Activated CD4-positive, alpha-beta T cell treated with anti-CD3 and anti-CD28 coated beads for 4 hours (primary cell): Measurements from ENCODE around the gene ANKIB1.
A peak's percentile ranks its signal among the peaks of the same experiment; 100 is the strongest.
"Not testable (repeated sequence)": the region's sequence is repeated elsewhere in the genome, so short reads cannot be mapped to it uniquely, and the experiment has no call there.

Source experiments
- DNase-seq, 2 donors: peaks; one replicate each; pipeline ENCODE4 v3.0.0-alpha.2; 2020

The ANKIB1 gene, protein sequence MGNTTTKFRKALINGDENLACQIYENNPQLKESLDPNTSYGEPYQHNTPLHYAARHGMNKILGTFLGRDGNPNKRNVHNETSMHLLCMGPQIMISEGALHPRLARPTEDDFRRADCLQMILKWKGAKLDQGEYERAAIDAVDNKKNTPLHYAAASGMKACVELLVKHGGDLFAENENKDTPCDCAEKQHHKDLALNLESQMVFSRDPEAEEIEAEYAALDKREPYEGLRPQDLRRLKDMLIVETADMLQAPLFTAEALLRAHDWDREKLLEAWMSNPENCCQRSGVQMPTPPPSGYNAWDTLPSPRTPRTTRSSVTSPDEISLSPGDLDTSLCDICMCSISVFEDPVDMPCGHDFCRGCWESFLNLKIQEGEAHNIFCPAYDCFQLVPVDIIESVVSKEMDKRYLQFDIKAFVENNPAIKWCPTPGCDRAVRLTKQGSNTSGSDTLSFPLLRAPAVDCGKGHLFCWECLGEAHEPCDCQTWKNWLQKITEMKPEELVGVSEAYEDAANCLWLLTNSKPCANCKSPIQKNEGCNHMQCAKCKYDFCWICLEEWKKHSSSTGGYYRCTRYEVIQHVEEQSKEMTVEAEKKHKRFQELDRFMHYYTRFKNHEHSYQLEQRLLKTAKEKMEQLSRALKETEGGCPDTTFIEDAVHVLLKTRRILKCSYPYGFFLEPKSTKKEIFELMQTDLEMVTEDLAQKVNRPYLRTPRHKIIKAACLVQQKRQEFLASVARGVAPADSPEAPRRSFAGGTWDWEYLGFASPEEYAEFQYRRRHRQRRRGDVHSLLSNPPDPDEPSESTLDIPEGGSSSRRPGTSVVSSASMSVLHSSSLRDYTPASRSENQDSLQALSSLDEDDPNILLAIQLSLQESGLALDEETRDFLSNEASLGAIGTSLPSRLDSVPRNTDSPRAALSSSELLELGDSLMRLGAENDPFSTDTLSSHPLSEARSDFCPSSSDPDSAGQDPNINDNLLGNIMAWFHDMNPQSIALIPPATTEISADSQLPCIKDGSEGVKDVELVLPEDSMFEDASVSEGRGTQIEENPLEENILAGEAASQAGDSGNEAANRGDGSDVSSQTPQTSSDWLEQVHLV

DNA sequence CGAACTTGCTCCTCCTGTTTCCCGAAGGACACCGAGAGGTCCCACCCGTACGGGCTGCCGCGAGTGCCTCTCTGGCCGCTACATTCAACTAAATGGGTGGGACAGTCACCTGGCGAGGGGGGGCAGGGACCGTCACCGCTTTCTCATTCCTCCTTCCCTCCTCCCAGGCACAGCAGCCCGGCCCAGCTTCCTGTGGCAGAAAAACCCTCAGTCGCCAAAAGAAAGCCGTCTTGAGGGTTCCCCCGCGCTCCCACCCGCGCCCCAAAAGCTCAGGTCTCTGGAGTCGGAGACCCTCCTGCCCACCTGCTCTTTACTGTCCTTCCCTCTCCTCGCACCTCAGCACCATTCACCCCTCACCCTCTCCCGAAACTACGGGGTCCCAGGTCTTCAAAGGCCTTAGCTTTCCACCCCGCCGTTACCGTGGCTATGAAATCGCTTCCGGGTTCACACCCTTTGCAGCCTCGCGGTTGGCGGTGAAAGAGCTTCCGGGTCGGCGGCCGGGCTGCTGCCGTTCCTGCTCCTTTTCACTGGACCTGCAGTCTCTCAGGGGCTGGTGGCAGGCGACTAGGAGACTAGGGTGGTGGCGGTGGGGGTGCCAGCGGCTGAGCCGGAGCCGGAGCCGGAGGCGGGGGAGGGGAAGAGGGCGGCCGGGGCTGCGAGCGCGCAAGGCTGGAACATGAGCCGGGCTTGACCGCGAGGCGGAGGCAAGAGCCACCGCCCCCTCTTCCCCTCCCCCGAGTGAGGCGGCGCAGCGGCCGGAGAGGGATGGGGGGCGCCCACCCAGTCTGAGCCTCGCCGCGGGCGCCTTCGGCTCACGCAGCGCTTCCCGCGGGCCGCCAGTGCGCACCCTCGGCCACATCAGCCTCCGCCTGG is at the start of gene ANKIB1, which contains the start of gene KRIT1:
ANKIB1 (plus strand) TSS at position 488 of the 873 bp plus-strand sequence. CDS start 49,005 bp downstream, outside the sequence.
KRIT1 (minus strand) TSS at position 428 of the 873 bp plus-strand sequence. CDS start 3,779 bp downstream, outside the sequence.
- DNase-seq: peak; percentile 83 to 84

DNA sequence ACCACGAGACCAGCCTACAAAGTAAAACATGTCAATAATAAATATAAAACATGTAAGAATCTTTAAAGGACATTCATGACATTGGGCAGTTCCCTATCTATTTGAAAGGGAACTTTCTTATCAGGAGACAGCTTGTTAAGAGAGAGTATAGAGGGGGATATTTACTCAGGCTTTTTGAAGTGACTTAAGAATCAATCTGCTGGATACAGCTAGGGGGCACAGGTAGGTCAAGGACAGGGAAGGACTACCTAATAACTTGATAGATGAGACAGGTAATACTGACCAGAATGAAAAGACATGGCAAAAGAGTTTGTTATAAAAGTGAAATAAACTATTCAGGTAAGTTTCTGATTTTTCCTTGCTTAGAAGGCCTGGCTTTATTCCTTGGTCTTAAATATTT is 45.0 kb upstream of the ANKIB1 start:
- no peak for DNase-seq

DNA sequence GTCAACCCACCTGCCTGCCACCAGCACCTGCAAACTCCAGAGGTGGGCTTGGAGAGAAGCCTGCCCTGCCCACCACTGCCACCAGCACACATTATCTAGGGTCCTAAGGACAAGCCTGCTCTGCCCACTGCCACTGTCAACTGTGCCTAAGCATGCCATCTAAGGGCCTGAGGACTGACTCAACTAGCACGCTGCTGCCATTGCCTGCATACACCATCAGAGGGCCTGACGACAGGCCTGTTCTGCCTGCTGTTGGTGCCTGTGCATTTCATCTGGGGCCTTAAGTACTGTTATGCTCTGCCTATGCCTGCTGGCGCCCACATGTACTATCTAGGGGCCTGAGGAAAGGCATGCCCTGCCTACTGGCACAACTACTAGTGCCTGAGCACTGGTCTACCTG is 39.8 kb upstream of the ANKIB1 start:
- no peak for DNase-seq

DNA sequence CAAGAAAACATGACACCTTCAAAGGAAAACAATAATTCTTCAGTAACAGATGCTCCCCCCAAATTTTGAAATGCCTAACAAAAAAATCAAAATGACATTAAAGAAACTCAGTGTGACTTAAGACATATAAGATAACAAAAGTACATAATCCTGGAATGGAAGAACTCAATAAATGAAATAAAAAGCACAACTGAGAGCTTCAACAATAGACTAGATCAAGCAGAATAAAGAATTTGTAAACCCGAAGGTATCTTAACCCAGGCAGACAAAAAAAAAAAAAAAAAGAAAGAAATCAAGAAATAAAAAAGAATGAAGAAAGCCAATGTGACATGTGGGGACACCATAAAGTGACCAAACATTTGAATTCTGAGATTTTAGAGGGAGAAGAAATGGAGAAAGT is 39.1 kb upstream of the ANKIB1 start:
- DNase-seq: no peak

DNA sequence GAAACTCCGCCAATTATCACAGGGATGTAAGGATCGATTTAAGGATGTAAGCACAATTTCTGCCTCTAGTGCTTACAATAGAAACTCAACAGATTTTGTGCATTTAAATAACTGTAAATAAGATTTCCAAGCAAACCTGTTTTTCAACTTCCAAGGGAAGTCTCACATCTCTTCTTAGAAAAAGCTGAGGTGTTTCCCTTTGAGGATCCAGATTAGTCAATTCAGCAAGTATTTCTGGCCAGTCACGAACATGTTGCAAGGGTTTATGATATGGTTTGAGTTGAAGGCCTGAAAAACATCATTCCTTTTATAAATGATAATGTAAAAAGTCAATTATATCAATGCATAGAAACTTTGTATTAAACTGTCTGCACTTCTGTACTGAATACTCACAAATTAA is 24.0 kb upstream of the ANKIB1 start:
- DNase-seq: no peak

DNA sequence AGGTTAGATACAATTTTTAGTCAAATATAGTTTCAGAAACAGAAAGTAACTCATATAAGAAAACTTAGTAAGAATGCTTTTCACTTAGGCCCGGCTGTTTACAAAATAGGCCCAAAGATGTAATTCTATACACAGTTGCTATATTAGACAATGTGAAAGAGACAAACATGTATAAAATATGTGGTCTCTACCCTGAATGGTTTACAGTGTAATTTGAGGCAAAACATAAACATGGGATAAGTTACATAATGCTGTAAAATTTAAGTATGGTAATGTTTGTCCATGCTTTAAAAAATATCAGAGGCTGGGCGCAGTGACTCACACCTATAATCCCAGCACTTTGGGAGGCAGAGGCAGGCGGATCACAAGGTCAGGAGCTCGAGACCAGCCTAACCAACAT is 18.8 kb upstream of the ANKIB1 start:
- DNase-seq: no peak

DNA sequence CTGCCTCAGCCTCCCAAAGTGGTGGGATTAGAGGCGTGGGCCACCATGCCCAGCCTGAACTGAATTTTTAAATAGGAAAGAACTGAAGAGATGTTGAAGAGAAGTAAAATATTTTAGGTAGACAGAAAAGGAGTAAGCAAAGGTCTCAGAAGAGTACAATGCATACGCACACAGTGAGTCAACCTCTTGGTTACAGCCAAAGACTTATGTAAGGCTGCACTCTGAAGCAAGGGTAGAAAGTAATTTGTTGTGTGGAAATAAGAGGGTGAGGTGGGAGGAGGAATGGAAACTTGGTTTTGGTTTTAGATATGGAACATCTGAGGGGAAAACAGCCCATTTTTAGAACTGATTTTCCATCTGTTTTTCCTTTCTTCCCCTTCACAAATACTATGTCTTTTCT is 17.7 kb upstream of the ANKIB1 start:
- DNase-seq: no peak

DNA sequence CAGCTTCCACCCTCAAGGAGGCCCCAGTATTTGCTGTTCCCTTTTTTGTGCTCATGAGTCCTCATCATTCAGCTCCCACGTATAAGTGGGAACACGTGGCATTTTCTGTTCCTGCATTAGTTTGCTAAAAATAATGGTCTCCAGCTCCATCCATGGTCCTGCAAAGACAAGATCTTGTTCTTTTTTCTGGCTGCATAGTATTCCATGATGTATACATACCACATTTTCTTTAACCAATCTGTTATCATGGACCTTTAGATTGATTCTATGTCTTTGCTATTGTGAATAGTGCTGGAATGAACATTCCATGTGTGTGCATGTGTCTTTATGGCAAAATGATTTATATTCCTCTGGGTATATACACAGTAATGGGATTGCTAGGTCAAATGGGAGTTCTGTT is 17.0 kb upstream of the ANKIB1 start:
- DNase-seq: no peak

DNA sequence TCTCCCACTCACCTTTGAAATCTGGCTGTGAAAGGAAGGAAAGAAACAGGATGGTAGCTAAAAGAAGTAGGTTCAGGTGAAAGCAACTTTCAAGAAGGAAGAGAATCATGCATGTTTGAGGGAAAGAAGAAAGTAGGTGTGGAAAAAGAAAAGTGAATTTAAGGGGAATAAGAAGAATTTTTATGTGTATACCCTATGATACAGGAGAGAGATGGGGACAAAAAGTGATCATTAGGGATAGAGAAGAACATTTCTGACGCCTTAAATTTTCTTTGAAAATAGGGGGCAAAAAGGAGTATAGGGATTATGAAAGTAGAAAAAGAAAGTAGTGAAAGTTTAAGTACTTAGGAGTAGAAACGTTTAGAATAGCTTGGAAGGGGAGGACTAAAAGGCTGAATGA is 15.2 kb upstream of the ANKIB1 start:
- DNase-seq: no peak

DNA sequence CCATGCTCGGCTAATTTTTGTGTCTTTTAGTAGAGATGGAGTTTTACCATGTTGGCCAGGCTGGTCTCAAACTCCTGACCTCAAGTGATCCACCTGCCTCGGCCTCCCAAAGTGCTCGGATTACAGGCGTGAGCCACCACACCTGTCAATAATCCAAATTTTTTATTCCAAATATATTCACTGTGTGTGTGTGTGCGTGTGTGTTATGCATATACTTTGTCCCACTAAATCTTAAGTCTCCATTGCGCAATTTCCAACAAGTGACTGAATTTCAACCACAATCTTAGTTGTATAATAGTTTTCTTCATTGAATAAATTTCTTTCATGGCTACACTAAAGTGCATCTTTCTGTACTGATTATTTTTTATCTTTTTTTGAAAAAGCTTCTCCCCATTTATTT is 2.8 kb upstream of the ANKIB1 start:
- no peak for DNase-seq

DNA sequence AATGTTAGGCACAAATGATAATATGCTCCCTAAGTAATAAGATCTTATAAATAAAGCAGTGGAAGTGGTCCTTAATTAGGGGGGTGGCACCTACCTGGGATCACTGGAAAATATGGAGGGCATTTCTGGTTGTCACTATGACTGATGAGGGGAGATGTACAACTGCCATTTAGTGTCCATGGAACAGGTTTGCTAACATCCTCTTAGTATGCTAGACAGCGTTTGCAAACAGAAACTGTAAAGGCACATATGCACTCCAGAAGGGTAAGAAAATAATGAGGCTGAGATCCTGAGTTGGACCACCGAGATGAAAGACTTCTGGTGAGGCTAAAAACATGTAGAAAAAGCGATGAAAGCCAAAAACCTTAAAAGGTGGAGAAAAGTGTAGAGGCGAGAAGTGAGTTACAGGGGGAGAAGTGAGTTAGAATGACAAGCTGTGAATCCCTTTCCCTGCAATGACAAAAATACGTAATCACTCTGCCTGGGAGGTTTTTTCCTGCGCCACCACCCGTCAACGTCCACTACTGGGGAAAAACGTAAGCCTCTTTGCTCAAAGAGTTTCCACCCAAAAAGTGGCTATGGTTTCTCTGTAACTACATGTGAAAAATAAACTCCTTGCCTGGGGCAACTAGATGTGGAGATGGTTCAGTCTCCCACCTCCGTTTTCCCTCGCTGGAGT is 827 bp upstream of the ANKIB1 start:
- DNase-seq: no peak

DNA sequence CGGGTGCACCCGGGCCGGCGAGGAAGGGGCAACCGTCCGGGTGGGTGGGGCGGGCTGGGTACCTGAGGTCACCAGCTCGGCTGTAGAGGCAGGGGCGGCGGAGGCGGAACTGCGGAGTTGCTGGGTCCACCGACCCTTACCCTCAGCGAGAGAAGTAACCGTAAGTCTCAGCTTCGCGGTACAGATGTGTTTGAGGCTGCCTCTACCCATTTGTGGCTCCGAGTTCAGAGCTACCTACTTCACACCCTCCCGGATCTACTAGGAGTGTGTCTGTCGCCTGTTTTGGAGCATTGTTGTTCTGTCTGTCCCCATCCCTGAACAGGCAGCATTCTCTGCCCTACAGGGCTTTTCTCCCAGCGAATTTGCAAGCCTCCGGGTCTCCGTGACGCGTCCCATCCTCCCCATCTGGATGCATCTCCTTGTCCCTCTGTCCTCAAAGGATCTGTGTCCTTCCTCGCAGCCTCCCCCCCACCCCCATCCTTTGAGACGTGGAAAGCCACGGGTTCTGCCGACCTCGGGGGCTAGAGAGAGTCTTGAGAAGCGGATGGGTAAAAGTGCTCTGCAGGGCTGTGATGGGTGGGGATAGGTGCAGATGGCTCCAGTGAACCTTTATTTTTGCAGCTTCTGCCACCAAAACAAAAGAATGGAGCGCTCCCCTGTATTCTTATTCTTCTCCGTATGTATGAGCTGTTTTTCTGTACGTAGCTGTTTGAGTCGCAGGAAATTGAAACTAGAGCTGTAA is 757 bp downstream of the ANKIB1 start:
- DNase-seq: peak; percentile 11 to 15

DNA sequence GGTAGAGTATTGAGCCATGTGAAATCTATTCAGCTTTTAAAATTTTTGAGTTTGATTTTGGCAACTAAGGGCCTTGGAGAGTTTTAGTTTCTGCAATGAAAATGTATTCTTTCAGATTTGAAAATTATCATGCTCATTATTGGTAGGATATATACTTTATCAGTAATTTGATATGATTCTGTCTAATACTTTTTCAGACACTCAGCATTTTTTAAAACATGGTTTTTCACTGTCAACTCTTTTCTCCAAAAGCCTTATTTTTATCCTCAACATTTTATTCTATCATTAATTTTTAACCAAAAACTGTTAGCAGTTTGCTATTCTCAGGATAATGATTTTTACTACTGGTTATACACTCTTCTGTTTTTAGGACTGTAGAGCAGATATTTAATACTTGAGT is 4.8 kb downstream of the ANKIB1 start:
- no peak for DNase-seq

DNA sequence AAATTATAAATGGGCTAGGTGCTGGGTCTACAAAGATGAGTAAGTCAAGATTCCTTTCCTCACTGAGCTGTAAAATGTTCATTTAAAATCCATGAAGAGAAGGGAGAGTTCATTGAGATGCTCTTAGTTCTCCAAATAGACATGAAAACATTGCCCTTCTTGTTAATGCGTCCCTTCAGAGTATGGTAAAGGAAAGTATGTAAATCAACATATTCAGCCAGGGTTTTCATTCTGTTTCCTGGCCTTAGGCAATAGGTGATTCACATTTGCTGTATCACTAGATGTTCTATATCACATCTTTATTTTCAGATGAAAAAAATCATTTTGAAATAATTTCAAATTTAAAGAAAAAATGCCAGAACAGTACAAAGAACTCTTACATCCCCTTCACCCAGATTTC is 5.4 kb downstream of the ANKIB1 start:
- no peak for DNase-seq

DNA sequence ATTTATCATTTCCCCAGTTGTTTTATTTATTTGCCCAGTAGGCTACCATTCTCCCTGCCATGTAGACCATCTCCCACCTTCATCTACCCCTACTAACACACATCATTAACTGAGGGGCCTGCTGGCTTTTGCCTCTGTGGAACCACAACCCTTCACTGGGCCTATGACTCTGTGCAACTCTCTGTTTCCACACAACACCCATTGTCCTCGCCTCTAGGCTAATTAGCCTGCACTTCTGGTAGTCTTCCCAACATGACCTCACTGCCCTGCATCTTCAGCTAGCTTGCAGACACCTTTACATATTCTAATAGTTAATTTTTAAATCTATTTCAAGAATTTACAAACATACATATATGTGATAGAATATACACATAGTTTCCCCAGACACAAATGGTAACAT is 7.5 kb downstream of the ANKIB1 start:
- no peak for DNase-seq

DNA sequence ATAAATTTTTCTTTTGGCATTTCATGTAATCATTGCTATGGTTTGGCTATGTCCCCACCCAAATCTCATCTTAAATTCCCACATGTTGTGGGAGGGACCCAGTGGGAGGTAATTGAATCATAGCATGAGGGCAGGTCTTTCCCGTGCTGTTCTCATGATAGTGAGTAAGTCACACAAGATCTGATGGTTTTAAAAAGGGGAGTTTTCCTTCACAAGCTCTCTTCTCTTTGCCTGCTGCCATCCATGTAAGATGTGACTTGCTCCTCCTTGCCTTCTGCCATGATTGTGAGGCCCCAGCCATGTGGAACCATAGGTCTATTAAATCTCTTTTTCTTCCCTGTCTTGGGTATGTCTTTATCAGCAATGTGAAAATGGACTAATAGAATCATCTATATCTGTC is 9.0 kb downstream of the ANKIB1 start:
- DNase-seq: not testable (repeated sequence)

DNA sequence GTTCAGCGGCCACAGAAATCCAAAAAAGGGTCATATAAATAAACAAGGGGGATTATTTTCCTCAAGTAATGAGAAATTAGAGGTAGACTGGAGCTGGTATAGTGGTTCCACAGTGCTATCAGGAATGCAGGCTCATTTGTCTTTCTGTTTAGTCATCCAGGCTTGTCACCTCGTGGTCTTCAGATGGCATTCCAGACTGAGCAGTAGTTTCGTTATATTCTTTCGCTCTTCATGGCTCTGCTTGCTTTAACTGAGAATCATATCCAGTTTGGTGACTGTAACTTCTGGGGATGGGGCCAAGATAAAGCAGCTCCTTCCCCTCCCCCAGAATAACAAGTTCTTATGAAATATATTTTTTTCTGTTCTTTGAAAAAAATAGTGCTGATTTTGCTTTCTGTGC is 9.5 kb downstream of the ANKIB1 start:
- no peak for DNase-seq

DNA sequence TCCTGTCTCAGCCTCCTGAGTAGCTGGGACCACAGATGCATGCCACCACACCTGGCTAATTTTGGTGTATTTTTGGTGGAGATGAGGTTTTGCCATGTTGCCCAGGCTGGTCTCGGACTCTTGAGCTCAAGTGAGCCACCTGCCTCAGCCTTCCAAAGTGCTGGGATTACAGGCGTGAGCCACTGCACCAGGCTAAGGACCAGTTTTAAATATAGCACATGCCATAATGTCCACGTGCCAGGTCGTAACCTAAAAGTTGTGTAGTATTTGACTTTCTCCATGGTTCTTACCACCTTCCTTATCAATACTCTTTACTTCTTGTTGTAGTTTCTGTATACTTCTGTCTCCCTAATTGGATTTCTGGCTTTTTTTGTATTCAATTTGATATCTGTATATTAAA is 13.3 kb downstream of the ANKIB1 start:
- no peak for DNase-seq

DNA sequence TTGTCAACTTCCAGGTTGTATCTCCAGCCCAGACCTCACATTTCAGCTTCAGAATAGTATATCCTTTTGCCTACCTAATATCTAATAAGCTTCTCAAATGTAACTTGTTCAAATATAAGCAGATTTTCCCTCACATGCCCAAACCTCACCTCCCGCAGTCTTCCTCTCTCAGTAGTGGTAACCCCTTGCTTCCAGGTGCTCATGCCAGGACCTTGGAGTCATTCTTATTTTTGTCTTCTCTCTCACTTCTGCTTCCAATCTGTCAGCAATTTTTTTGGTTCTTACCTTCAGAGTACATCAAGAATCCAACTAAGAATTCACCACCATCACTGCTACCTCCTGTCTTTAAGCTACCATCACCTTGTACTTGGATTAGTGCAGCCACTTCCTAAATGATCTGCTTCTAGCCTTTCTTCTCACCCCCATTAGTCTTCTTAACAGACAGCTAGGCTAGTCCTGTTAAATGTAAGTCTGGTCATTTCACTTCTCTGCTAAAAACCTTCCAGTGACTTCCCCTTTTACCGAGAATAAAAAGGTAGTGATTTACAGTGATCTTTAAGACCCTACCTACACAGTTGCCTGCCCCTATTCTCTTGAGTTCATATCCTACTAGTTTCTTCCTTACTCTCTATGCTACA is 14.0 kb downstream of the ANKIB1 start:
- no peak for DNase-seq

DNA sequence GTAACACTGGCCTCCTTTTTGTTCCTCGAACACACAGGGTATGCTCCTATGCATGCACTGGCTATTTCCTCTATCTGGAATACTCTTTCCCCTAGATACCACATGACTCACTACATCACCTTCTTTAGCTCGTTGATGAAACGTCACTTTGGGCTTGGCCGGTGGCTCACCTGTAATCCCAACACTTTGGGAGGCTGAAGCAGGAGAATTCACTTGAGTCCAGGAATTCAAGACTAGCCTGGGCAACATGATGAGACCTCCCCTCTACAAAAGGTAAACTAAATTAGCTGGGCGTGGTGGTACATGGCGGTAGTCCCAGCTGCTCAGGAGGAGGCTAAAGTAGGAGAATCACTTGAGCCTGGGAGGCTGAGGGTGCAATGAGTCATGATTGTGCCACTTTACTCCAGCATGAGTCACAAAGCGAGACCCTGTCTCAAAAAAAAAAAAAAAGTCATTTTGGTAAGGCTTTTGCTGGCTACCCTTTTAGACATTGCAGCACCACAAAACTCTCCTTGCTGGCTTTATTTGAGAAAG is 14.5 kb downstream of the ANKIB1 start:
- no peak for DNase-seq
